Measurements from ENCODE around the gene TRAFD1. TPM values are rescaled to one million over a fixed set of nuclear protein-coding genes. Genes with fewer than 3 reads are reported as not detected.
A peak's percentile ranks its signal among the peaks of the same experiment; 100 is the strongest.

Gene TRAFD1
- total RNA-seq, 2 donors from 2014 or later = 25.2 to 28.9 TPM

- peaks cover 2% of the 10 kb centered on the region for H3K9me3 Mint-ChIP-seq
- no peak for TF ChIP-seq CTCF (conservative IDR thresholded peaks at IDR 0.05)
- no peak overlapping the region for H3K27ac Mint-ChIP-seq
- no peaks in the 10 kb centered on the region for H3K27me3 ChIP-seq (ENCODE audit: control insufficient read depth, insufficient read depth, low read length, poor library complexity, severe bottlenecking)
- DNase-seq = peak; percentile 22
- H3K36me3 ChIP-seq (ENCODE audit: control insufficient read depth, insufficient read depth, low read length) = peaks cover 83% of the 10 kb centered on the region
- no peak overlapping the region for H3K4me3 Mint-ChIP-seq
- H3K4me3 ChIP-seq (ENCODE audit: low read length) = no peak overlapping the region
- no peaks in the 10 kb centered on the region for H3K9me3 ChIP-seq (ENCODE audit: control insufficient read depth, low read length)
- no peaks in the 10 kb centered on the region for H3K27me3 Mint-ChIP-seq (ENCODE audit: insufficient read depth)
- no peaks in the 10 kb centered on the region for H3K4me1 Mint-ChIP-seq
- no peak overlapping the region for H3K9ac ChIP-seq (ENCODE audit: extremely low read depth, low read length, poor library complexity, severe bottlenecking)
- H3K27ac ChIP-seq (ENCODE audit: low read depth, low read length) = no peak overlapping the region
- H3K4me1 ChIP-seq (ENCODE audit: control insufficient read depth, insufficient read depth, low read length) = no peaks in the 10 kb centered on the region
- 84 to 95% methylated on average over 3 of the region's 3 CpGs for WGBS, 2 experiments (ENCODE audit: insufficient coverage in 1 of 2, insufficient read length in 1 of 2)
- H3K36me3 Mint-ChIP-seq (ENCODE audit: low read depth) = peaks cover 60% of the 10 kb centered on the region
Measured at GRCh38 chr12:112091563-112091962, 33.8 kb upstream of the TRAFD1 start.

- H3K4me1 Mint-ChIP-seq = no peaks in the 10 kb centered on the region
- no peak overlapping the region for H3K4me3 Mint-ChIP-seq
- Histone ChIP-seq H3K4me1 (ENCODE audit: control insufficient read depth, insufficient read depth, low read length) (no peaks in the 10 kb centered on the region), H3K27ac (ENCODE audit: low read depth, low read length) (no peak overlapping the region), H3K4me3 (ENCODE audit: low read length) (no peak overlapping the region), H3K9ac (ENCODE audit: extremely low read depth, low read length, poor library complexity, severe bottlenecking) (no peak overlapping the region), H3K9me3 (ENCODE audit: control insufficient read depth, low read length) (no peaks in the 10 kb centered on the region), H3K36me3 (ENCODE audit: control insufficient read depth, insufficient read depth, low read length) (peaks cover 81% of the 10 kb centered on the region), H3K27me3 (ENCODE audit: control insufficient read depth, insufficient read depth, low read length, poor library complexity, severe bottlenecking) (no peaks in the 10 kb centered on the region)
- no peak for DNase-seq
- peaks cover 2% of the 10 kb centered on the region for H3K9me3 Mint-ChIP-seq
- H3K36me3 Mint-ChIP-seq (ENCODE audit: low read depth) = peaks cover 72% of the 10 kb centered on the region
- H3K27ac Mint-ChIP-seq = no peak overlapping the region
- no peak for TF ChIP-seq CTCF (conservative IDR thresholded peaks at IDR 0.05)
- no peaks in the 10 kb centered on the region for H3K27me3 Mint-ChIP-seq (ENCODE audit: insufficient read depth)
Measured at GRCh38 chr12:112096070-112096469, 29.3 kb upstream of the TRAFD1 start.

GRCh38 chr12:112096667-112097066, 28.7 kb upstream of the TRAFD1 start:
- no peaks in the 10 kb centered on the region for H3K9me3 ChIP-seq (ENCODE audit: control insufficient read depth, low read length)
- Mint-ChIP-seq H3K36me3 (ENCODE audit: low read depth) (peaks cover 72% of the 10 kb centered on the region), H3K4me1 (no peaks in the 10 kb centered on the region), H3K4me3 (no peak overlapping the region), H3K27ac (peak overlapping the region; percentile 12), H3K27me3 (ENCODE audit: insufficient read depth) (no peaks in the 10 kb centered on the region), H3K9me3 (peaks cover 2% of the 10 kb centered on the region)
- WGBS, 2 experiments (ENCODE audit: insufficient coverage in 1 of 2, insufficient read length in 1 of 2) = 86 to 100% methylated on average over 1 to 2 of the region's 2 CpGs
- no peak for TF ChIP-seq CTCF (conservative IDR thresholded peaks at IDR 0.05)
- peaks cover 81% of the 10 kb centered on the region for H3K36me3 ChIP-seq (ENCODE audit: control insufficient read depth, insufficient read depth, low read length)
- H3K27me3 ChIP-seq (ENCODE audit: control insufficient read depth, insufficient read depth, low read length, poor library complexity, severe bottlenecking) = no peaks in the 10 kb centered on the region
- H3K4me1 ChIP-seq (ENCODE audit: control insufficient read depth, insufficient read depth, low read length) = no peaks in the 10 kb centered on the region
- H3K4me3 ChIP-seq (ENCODE audit: low read length) = no peak overlapping the region
- H3K27ac ChIP-seq (ENCODE audit: low read depth, low read length) = no peak overlapping the region
- DNase-seq = peak; percentile 20
- H3K9ac ChIP-seq (ENCODE audit: extremely low read depth, low read length, poor library complexity, severe bottlenecking) = no peak overlapping the region

Measured in endodermal cell (in vitro differentiated cells).